Pons (tissue), 1 donor: Measurements from ENCODE around the gene HAO2.

Experiments used
- DNase-seq: peaks from one replicate; pipeline ENCODE4 v3.0.0-alpha.2; 2016; ENCODE audit warnings: low spot score

Gene HAO2

GRCh38 chr1:119380304-119380703, 11.7 kb downstream of the HAO2 start:
- DNase-seq: no peak

DNA sequence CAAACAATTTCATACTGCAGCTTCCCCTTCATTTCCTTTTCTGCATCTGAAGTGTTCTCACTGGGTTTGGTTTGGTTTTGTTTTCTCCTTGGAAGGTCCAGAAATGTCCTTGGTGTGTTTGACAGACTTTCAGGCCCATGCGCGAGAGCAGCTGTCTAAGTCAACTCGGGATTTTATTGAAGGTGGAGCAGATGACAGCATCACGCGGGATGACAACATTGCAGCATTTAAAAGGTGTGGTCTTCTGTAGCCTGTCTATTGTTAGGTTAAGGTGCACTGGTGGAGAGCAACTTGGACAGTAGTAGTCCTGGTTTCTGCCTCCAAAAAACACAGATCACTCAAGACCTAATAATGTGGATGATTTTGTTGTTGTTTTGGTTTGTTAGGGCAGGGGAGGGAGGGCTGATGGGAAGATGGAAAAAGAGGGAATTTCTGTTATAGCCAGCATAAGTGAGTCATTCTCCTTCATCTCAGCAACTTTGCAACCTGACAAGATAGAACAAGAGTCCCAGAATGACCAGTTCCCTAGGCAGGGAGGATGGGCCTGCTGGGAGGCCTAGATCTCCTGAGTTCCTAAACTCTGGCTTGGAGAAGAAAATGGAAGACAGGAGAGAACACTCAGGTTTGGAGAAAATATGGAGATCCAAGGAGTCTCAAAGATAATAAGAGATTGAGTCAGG, 12.5 kb downstream of the HAO2 start:
- no peak for DNase-seq

- no peak for DNase-seq
Observed at GRCh38 chr1:119384591-119384990, 16.0 kb downstream of the HAO2 start.

- DNase-seq: no peak
Observed at GRCh38 chr1:119385650-119386049, 17.1 kb downstream of the HAO2 start.

GRCh38 chr1:119387858-119388257, 19.3 kb downstream of the HAO2 start:
- no peak for DNase-seq

DNA sequence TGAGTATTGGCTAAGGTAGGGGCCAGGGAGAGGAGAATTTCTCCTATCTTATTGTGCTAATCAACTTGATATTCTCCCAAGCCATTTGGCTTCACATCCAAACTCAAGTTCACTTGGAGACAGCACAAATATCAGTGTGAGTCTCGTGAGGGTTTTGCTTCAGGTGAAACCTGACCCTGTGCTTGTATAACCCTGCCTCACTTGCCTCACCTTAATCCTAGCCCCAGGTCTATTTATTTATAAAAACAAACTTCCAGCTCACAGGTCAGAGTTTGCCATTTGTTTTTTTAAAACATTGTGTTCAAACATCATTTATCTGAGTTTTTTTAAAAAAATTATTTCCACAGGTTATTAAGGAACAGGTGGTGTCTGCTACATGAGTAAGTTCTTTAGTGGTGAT, 19.9 kb downstream of the HAO2 start:
- DNase-seq: no peak

- no peak for DNase-seq
Observed at GRCh38 chr1:119390526-119390925, 21.9 kb downstream of the HAO2 start.

DNA sequence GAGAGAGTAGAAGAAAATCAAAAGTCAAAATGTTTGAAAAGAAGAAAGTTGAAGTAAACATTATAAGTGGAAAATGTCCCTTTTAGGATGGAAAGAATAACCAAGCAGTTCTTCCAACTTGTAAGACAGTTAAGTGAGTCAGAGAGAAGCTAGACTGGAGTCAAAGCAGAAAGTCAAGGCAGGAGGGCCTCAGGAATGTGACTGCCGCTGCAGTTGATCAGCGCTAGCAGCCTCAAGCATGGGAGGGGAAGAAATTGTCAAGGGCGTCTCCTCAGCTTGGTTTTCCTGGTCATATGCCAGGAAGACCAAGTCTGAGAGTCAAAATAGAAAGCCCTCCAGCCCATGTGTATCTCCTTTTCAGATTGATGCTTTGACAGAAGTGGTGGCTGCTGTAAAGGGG, 23.2 kb downstream of the HAO2 start:
- DNase-seq: no peak

DNA sequence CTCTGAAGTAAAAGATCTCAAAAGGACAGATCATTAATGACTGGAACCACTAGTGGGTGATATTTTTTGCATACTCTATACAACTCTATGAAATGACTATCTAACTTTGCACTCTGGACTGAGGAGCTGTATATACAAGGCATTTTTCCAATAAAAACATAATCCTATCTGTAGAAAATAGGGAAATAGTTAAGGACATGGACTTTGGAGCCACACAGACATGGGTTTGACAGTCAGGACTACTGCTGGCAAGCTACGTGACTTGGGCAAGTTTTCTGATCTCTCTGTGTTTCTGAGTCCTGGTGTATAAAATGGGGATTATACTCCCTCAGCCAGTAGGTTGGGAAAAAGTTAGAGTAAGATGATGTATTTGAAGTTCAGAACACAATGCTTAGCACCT, 25.5 kb downstream of the HAO2 start:
- no peak for DNase-seq

DNA sequence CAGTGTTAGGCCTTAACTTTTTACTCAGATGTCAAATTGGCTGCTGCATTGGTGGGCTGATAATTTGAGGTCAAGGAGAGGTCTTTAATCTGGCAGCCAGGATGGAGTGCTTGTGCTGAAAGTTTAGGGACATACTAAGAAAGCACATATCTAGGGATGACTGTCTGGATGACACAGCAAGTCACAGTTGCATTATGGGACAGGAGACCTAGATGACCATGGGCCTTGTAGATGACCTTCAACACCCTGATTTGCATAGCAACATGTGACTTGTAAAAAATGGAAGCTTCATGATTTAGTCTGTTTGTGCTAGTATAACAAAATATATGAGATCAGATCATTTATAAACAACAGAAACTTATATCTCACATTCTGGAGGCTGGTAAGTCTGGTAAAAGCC, 28.4 kb downstream of the HAO2 start:
- no peak for DNase-seq

DNA sequence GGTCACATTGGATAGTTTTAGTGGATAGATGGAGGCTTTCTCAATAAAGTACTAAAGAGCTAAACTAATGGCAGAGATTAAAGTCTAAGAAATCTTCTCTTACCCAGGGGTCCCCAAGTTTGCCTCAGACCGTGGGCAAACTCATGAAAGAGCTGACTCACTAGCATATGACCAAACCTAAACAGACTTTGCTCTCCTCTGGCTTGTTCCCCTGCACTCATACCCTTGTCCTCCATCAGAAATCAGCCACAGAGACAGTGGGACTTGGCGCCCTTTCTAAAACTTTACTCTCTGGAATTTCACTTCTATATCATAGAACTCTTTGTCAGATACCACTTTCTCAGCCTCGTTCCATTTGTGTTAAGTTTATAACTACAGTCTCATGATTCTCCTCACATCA, 29.4 kb downstream of the HAO2 start:
- no peak for DNase-seq

DNA sequence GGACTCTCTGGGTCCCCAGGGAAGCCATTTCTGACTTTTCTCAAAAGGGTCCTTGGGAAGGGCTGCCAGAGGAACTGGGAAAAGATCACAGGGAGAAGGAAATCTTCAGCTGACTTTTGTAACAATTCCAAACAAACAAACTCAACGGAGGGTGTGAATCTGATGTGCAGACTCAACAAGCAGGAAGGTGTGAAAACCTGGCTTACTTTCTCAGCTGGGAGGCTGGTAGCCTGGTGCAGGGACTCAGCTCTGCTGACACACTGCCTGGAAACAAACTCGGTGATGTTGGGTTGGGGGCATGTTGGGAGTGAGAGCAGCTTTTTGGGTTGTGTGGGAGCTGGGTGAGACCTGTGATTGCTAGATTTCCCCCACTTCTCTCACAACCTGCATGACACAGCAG, 36.2 kb downstream of the HAO2 start:
- no peak for DNase-seq

DNA sequence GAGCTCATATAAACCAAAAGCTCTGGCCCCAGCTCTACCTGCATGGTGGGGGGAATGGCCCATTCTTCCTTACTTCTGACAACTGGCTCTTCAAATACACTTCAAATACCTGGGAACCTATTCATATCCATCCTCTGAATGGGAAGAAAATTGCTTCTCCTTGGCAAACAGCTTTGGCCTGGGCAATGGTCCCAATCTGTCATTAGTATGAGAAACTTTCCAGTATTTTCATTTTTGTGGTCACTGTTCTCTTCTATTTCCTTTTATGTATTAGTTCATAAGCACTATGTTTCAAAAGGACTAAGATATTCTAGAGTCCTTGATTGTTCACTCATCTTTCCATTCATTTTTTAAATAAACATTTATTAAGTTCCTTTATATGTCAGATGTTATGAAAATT, 41.1 kb downstream of the HAO2 start:
- no peak for DNase-seq

- DNase-seq: no peak
Observed at GRCh38 chr1:119410961-119411360, 42.4 kb downstream of the HAO2 start.

- no peak for DNase-seq
Observed at GRCh38 chr1:119414950-119415349, 46.4 kb downstream of the HAO2 start, which contains the start of gene HSD3B2. Gene HSD3B2, plus strand, starts transcription at chr1:119415150. Its CDS starts 270 bp downstream, at chr1:119415420.

GRCh38 chr1:119416006-119416640, 47.5 kb downstream of the HAO2 start:
- no peak for DNase-seq

DNA sequence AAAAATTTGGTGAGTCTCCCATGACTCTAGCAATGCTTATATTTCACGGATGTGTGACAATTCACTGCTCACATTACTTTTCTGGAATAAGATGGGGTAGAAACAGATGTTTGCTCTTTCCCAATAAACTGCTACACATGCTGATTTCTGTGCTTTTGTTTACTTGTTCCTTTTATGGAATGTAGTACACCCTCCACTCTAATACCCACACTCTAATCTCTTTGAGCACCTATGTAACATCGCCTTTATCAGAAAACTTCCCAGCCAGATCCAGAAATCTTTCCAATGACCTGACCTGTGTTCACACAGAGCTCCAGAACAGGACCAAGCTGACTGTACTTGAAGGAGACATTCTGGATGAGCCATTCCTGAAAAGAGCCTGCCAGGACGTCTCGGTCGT, 50.5 kb downstream of the HAO2 start:
- no peak for DNase-seq

- no peak for DNase-seq
Observed at GRCh38 chr1:119420638-119421037, 52.1 kb downstream of the HAO2 start.

DNA sequence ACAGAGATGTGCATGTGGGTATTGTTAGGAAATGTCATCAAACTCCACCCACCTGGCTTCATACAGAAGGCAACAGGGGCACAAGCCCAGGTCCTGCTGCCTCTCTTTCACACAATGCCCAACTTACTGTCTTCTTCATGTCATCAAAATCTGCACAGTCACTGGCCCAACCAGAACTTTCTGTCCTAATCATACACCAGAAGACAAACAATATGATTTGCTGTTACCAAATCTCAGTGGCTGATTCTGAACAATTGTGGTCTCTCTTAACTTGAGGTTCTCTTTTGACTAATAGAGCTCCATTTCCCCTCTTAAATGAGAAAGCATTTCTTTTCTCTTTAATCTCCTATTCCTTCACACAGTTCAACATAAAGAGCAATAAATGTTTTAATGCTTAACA, 54.0 kb downstream of the HAO2 start:
- DNase-seq: no peak

DNA sequence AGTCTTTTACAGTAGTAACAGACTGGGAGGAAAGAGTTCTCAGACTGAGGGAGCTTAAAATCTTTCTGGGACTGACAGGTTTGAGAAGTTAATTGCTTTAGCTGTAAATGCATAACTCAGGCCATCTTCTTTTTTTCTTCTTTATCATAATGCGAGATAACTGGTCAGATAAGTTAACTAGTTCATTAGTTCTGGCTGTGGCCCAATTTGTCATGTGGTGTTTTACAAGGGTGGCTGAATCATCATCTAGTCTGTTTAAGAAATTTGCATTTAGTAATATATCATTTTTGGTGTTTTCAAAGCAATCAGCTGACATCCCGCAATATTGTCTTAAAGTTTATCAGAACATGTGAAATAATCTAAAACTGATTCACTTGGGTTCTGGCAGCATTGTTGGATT, 60.4 kb downstream of the HAO2 start:
- no peak for DNase-seq

GRCh38 chr1:119429687-119430086, 61.1 kb downstream of the HAO2 start:
- no peak for DNase-seq

GRCh38 chr1:119430486-119430885, 61.9 kb downstream of the HAO2 start:
- DNase-seq: no peak

- no peak for DNase-seq
Observed at GRCh38 chr1:119431836-119432235, 63.3 kb downstream of the HAO2 start.

- DNase-seq: no peak
Observed at GRCh38 chr1:119435052-119435451, 66.5 kb downstream of the HAO2 start.
